Endothelial cell of umbilical vein (primary cell): ENCODE data around the gene STX11. TPM values are rescaled to one million over a fixed set of nuclear protein-coding genes. Genes with fewer than 3 reads are reported as not detected.

Experiments
- BruUV-seq: library from RNA; stranded (reverse); fragments of 400-500 nt; replicated peaks from 2 replicates; lab custom pipeline; 2021; lab: Mats Ljungman, UMichigan
- CTCF ChIA-PET: fragments of 300-600, 350-600 bp; sonication (Branson Sonifier 250); formaldehyde crosslinking; loops from one replicate; lab custom pipeline; 2021; ENCODE audit warnings: antibody characterized with exemption, inconsistent platforms; lab: Charles Lee
- POLR2A ChIA-PET: fragments of 300-600, 350-600 bp; sonication (Branson Sonifier 250); formaldehyde crosslinking; loops from one replicate; lab custom pipeline; 2021; ENCODE audit warnings: antibody characterized with exemption, inconsistent platforms; lab: Charles Lee
- DNase-seq: peaks from one replicate; pipeline ENCODE4 v3.0.0-alpha.2; 2011; ENCODE audit warnings: low read depth, low spot score
- FAIRE-seq: peaks from 2 replicates; lab custom pipeline; 2011; peaks lifted over from hg19 to GRCh38; lab: Jason Lieb, UNC
- H2AFZ ChIP-seq: 2 replicates; pipeline ENCODE4 v1.6.0; 2012; ENCODE audit warnings: low read depth, low read length, control low read depth, inconsistent platforms
- H3K27ac ChIP-seq: 2 replicates; pipeline ENCODE4 v1.5.1; 2011; ENCODE audit warnings: low read depth, mild to moderate bottlenecking, control low read depth, low read length, moderate library complexity; ENCODE audit not compliant: insufficient read depth
- H3K27me3 ChIP-seq, 2 experiments: 2 replicates each; pipeline versions ENCODE4 v1.6.0 to v1.6.1; 2011; ENCODE audit warnings: low read length in 2 of 2, mixed read lengths in 1 of 2; ENCODE audit not compliant: control insufficient read depth in 2 of 2, insufficient read depth in 2 of 2
- H3K36me3 ChIP-seq, 2 experiments: 2 replicates in 1 of 2; 3 replicates in 1 of 2; pipeline ENCODE4 v1.5.1; 2011; ENCODE audit warnings: low read length in 2 of 2, mild to moderate bottlenecking in 1 of 2, moderate library complexity in 1 of 2; ENCODE audit not compliant: control insufficient read depth in 2 of 2, insufficient read depth in 2 of 2; ENCODE audit errors: extremely low read depth in 1 of 2
- H3K4me1 ChIP-seq: 3 replicates; pipeline ENCODE4 v1.5.1; 2011; ENCODE audit warnings: mild to moderate bottlenecking, low read length; ENCODE audit not compliant: control insufficient read depth, insufficient read depth; ENCODE audit errors: extremely low read depth
- H3K4me2 ChIP-seq: 2 replicates; pipeline ENCODE4 v1.6.1; 2011; ENCODE audit warnings: low read length, control low read depth, mixed read lengths; ENCODE audit not compliant: insufficient read depth
- H3K4me3 ChIP-seq, 3 experiments: fragments of 200-600 bp in 1 of 3; sonication (generic), shearing (Covaris generic) in 1 of 3; replicated peaks in 1 of 3; 2 replicates each; pipeline ENCODE4 v1.5.1; 2011 to 2016; ENCODE audit warnings: control low read depth in 3 of 3, low read length in 3 of 3, mild to moderate bottlenecking in 2 of 3, inconsistent platforms in 1 of 3, low read depth in 1 of 3, moderate library complexity in 1 of 3; ENCODE audit not compliant: insufficient read depth in 1 of 3
- H3K79me2 ChIP-seq: 2 replicates; pipeline ENCODE4 v1.6.0; 2012; ENCODE audit warnings: low read length, inconsistent platforms; ENCODE audit not compliant: control insufficient read depth, insufficient read depth
- H3K9ac ChIP-seq: replicated peaks from 2 replicates; pipeline ENCODE3; 2011; ENCODE audit warnings: low read length, control low read depth; ENCODE audit not compliant: insufficient read depth; ENCODE audit errors: extremely low read depth
- H3K9me1 ChIP-seq: replicated peaks from 3 replicates; pipeline ENCODE4 v1.6.0; 2011; ENCODE audit warnings: mild to moderate bottlenecking, low read length; ENCODE audit not compliant: control insufficient read depth, insufficient read depth; ENCODE audit errors: extremely low read depth
- H3K9me3 ChIP-seq: replicated peaks from 2 replicates; pipeline ENCODE4 v1.5.1; 2012; ENCODE audit warnings: low read length, inconsistent platforms; ENCODE audit not compliant: control insufficient read depth, insufficient read depth
- H4K20me1 ChIP-seq: replicated peaks from 2 replicates; pipeline ENCODE3; 2011; ENCODE audit warnings: mild to moderate bottlenecking, low read length; ENCODE audit not compliant: control insufficient read depth, insufficient read depth; ENCODE audit errors: extremely low read depth
- CTCF ChIP-seq, 2 donors: IDR thresholded peaks; 1 replicate in 1 of 2; 2 replicates in 1 of 2; pipeline ENCODE4 v1.5.1; 2011; ENCODE audit warnings: low read length in 2 of 2, mild to moderate bottlenecking in 2 of 2, moderate library complexity in 2 of 2, control low read depth in 1 of 2, inconsistent platforms in 1 of 2, low read depth in 1 of 2; ENCODE audit not compliant: insufficient read depth in 1 of 2; ENCODE audit errors: extremely low read depth in 1 of 2
- FOS ChIP-seq: IDR thresholded peaks from 2 replicates; pipeline ENCODE4 v1.6.1; 2011; ENCODE audit warnings: mild to moderate bottlenecking, low read length, moderate library complexity, borderline replicate concordance; ENCODE audit not compliant: insufficient read depth
- GATA2 ChIP-seq: IDR thresholded peaks from 2 replicates; pipeline ENCODE4 v1.7.0; 2011; ENCODE audit warnings: low read depth, mild to moderate bottlenecking, moderate library complexity, mixed read lengths, low read length; ENCODE audit not compliant: insufficient read length, insufficient read depth
- JUN ChIP-seq: IDR thresholded peaks from 2 replicates; pipeline ENCODE4 v1.6.1; 2011; ENCODE audit warnings: borderline replicate concordance, low read depth; ENCODE audit not compliant: insufficient read length, insufficient read depth
- MYC ChIP-seq: IDR thresholded peaks from one replicate; pipeline ENCODE4 v1.6.1; 2011; ENCODE audit warnings: mild to moderate bottlenecking, low read depth, low read length
- POLR2AphosphoS5 ChIP-seq: IDR thresholded peaks from 2 replicates; pipeline ENCODE4 v1.6.1; 2012; ENCODE audit warnings: low read depth, mild to moderate bottlenecking, control low read depth, low read length, moderate library complexity; ENCODE audit not compliant: insufficient read depth
- dilution Hi-C: fragments of 300-500 bp; cut with MboI; formaldehyde crosslinking; loops from one replicate; pipeline ENCODE4 v1.15.0; 2019; ENCODE audit warnings: low sequenced_read_pairs; ENCODE audit not compliant: extremely low pct_ligation_motif_present
- intact Hi-C: fragments of 100-400 bp; cut with micrococcal nuclease; formaldehyde crosslinking; loops from one replicate; pipeline ENCODE4 v1.10.0; 2022
- polyA plus RNA-seq, 4 experiments: library from polyadenylated mRNA; depleted of rRNA in 3 of 4; stranded (reverse) in 3 of 4; unstranded in 1 of 4; fragments of >200 nt; gene quantifications; 2 replicates each; pipeline versions ENCODE4 v1.2.1 to v1.2.3, GENCODE V29; 2011 to 2012; ENCODE audit warnings: missing spikeins in 1 of 4
- total RNA-seq: library from RNA; stranded (reverse); gene quantifications from 2 replicates; pipeline ENCODE4 v1.2.3, GENCODE V29; 2021

STX11 gene
- total and polyA plus RNA-seq, 2 donors (not counting 3 experiments of a cell fraction or from before 2014, with no cell fraction given) = 4.7 to 8.9 TPM

GRCh38 chr6:144189351-144189750 is 39.0 kb downstream of the STX11 start:
- no peak overlapping the region for H3K9ac ChIP-seq
- ChIA-PET CTCF (interaction anchor here (0.9 to 2.5 kb wide), 4 partner anchors 29 to 293 kb away, joined by 3 to 15 read pairs (median 6); no protein-coding TSS in a partner anchor), POLR2A (interaction anchor here (1.0 kb wide), 1 partner anchor 30 kb away, joined by 4 read pairs; no protein-coding TSS in a partner anchor)
- H3K9me3 ChIP-seq = no peaks in the 10 kb centered on the region
- H3K4me2 ChIP-seq = no peak overlapping the region
- peaks cover 14% of the 10 kb centered on the region for H3K4me1 ChIP-seq
- dilution Hi-C loops = no loop called here
- no TSS peak for BruUV-seq
- no peak for FAIRE-seq
- TF ChIP-seq POLR2AphosphoS5 (no peak), FOS (no peak), JUN (no peak), GATA2 (no peak)
- no peak for DNase-seq
- intact Hi-C loops = no loop called here
- no peaks in the 10 kb centered on the region for H4K20me1 ChIP-seq
- H3K4me3 ChIP-seq = no peak overlapping the region
- peaks cover 4% of the 10 kb centered on the region in 2 experiments for H3K36me3 ChIP-seq
- no peak overlapping the region for H3K27ac ChIP-seq
- no peaks in the 10 kb centered on the region for H3K79me2 ChIP-seq
- H3K9me1 ChIP-seq = no peaks in the 10 kb centered on the region
- H2AFZ ChIP-seq = no peak overlapping the region
- no peaks in the 10 kb centered on the region for H3K27me3 ChIP-seq

- dilution Hi-C loops (no loop called here), intact Hi-C loops (loop anchor here (1.0 kb wide), 6 partner anchors 26 to 85 kb away; no protein-coding TSS in a partner anchor)
- ChIA-PET POLR2A (interaction anchor here (1.0 kb wide), 1 partner anchor 31 kb away, joined by 4 read pairs; no protein-coding TSS in a partner anchor), CTCF (interaction anchor here (0.9 to 2.5 kb wide), 6 partner anchors 19 to 292 kb away, joined by 3 to 15 read pairs (median 5); no protein-coding TSS in a partner anchor)
- no peaks in the 10 kb centered on the region for H3K9me1 ChIP-seq
- no peak overlapping the region for H3K27ac ChIP-seq
- peaks cover 14% of the 10 kb centered on the region for H3K4me1 ChIP-seq
- no peaks in the 10 kb centered on the region for H3K27me3 ChIP-seq
- H3K79me2 ChIP-seq = no peaks in the 10 kb centered on the region
- H2AFZ ChIP-seq = no peak overlapping the region
- peaks cover 4% of the 10 kb centered on the region in 2 experiments for H3K36me3 ChIP-seq
- no peak overlapping the region for H3K4me2 ChIP-seq
- no peak overlapping the region for H3K9ac ChIP-seq
- FAIRE-seq (no peak), DNase-seq (no peak)
- BruUV-seq = no TSS peak
- H3K9me3 ChIP-seq = no peaks in the 10 kb centered on the region
- no peaks in the 10 kb centered on the region for H4K20me1 ChIP-seq
- no peak for TF ChIP-seq MYC
- no peak for TF ChIP-seq JUN
- no peak for TF ChIP-seq CTCF (IDR thresholded peaks at IDR 0.05; ENCODE audit: extremely low read depth in 1 of 2, insufficient read depth in 1 of 2, low read depth in 1 of 2, low read length in 2 of 2)
- no peak for TF ChIP-seq POLR2AphosphoS5
- no peak for TF ChIP-seq FOS
- no peak overlapping the region for H3K4me3 ChIP-seq
Measured at GRCh38 chr6:144190080-144190479, 39.8 kb downstream of the STX11 start.
